Fibroblast of lung (primary cell): ENCODE results near the gene PRDM16. TPM values are rescaled to one million over a fixed set of nuclear protein-coding genes. Genes with fewer than 3 reads are reported as not detected.
A peak's percentile ranks its signal among the peaks of the same experiment; 100 is the strongest.

ENCODE experiments used
- DNase-seq, 2 donors: peaks; one replicate each; pipeline versions ENCODE4 v3.0.0 to v3.0.0-alpha.2; 2010; ENCODE audit warnings: low read depth in 2 of 2
- H2AFZ ChIP-seq: 2 replicates; pipeline ENCODE4 v1.5.1; 2012; ENCODE audit warnings: low read length, control low read depth, inconsistent platforms
- H3K27ac ChIP-seq: 2 replicates; pipeline ENCODE4 v1.5.1; 2011; ENCODE audit warnings: low read length, control low read depth; ENCODE audit not compliant: insufficient read depth
- H3K27me3 ChIP-seq: 2 replicates; pipeline ENCODE4 v1.5.1; 2011; ENCODE audit warnings: mild to moderate bottlenecking, low read length; ENCODE audit not compliant: control insufficient read depth, insufficient read depth
- H3K36me3 ChIP-seq: 2 replicates; pipeline ENCODE4 v1.5.1; 2011; ENCODE audit warnings: low read length; ENCODE audit not compliant: control insufficient read depth, insufficient read depth
- H3K4me1 ChIP-seq: 2 replicates; pipeline ENCODE4 v1.5.1; 2011; ENCODE audit warnings: low read length; ENCODE audit not compliant: control insufficient read depth, insufficient read depth; ENCODE audit errors: extremely low read depth
- H3K4me2 ChIP-seq: 2 replicates; pipeline ENCODE4 v1.5.1; 2011; ENCODE audit warnings: low read length, control low read depth; ENCODE audit not compliant: insufficient read depth; ENCODE audit errors: extremely low read depth
- H3K4me3 ChIP-seq, 4 experiments: fragments of 200-600 bp in 1 of 4; sonication (generic) in 1 of 4; replicated peaks in 1 of 4; 2 replicates each; pipeline ENCODE4 v1.5.1; 2011 to 2016; ENCODE audit warnings: low read length in 4 of 4, low read depth in 3 of 4, mild to moderate bottlenecking in 3 of 4, control low read depth in 2 of 4, inconsistent platforms in 1 of 4, mixed read lengths in 1 of 4; ENCODE audit not compliant: insufficient read depth in 1 of 4; ENCODE audit errors: control extremely low read depth in 1 of 4
- H3K79me2 ChIP-seq: 2 replicates; pipeline ENCODE4 v1.5.1; 2012; ENCODE audit warnings: mild to moderate bottlenecking, low read length, inconsistent platforms; ENCODE audit not compliant: control insufficient read depth, insufficient read depth
- H3K9ac ChIP-seq: 2 replicates; pipeline ENCODE4 v1.5.1; 2011; ENCODE audit warnings: mild to moderate bottlenecking, low read length, control low read depth; ENCODE audit not compliant: insufficient read depth
- H3K9me3 ChIP-seq: 2 replicates; pipeline ENCODE4 v1.5.1; 2012; ENCODE audit warnings: low read depth, low read length; ENCODE audit not compliant: control insufficient read depth, insufficient read depth
- H4K20me1 ChIP-seq: 2 replicates; pipeline ENCODE4 v1.5.1; 2011; ENCODE audit warnings: low read length; ENCODE audit not compliant: control insufficient read depth, insufficient read depth; ENCODE audit errors: extremely low read depth
- CTCF ChIP-seq, 2 donors: IDR thresholded peaks in 1 of 2; conservative IDR thresholded peaks in 1 of 2; 1 replicate in 1 of 2; 2 replicates in 1 of 2; pipeline ENCODE4 v1.5.1; 2011 to 2012; ENCODE audit warnings: low read length in 2 of 2, control low read depth in 1 of 2, inconsistent platforms in 1 of 2, low read depth in 1 of 2, mild to moderate bottlenecking in 1 of 2
- EZH2 ChIP-seq: IDR thresholded peaks from 2 replicates; pipeline ENCODE4 v1.5.1; 2012; ENCODE audit warnings: low read length, control low read depth, mild to moderate bottlenecking; ENCODE audit errors: missing control alignments
- polyA plus RNA-seq, 2 donors: library from polyadenylated mRNA; depleted of rRNA in 1 of 2; stranded (reverse) in 1 of 2; unstranded in 1 of 2; fragments of >200 nt; gene quantifications; 2 replicates each; pipeline ENCODE4 v1.2.1, GENCODE V29; 2011 to 2012; ENCODE audit warnings: missing spikeins in 1 of 2
- total RNA-seq: library from RNA; depleted of rRNA; stranded (reverse); fragments of >200 nt; gene quantifications from 2 replicates; pipeline ENCODE4 v1.2.1, GENCODE V29; 2014

Gene PRDM16
- total and polyA plus RNA-seq, 2 donors (not counting 1 experiment from before 2014, with no cell fraction given) = 0.30 to 1.8 TPM

- Histone ChIP-seq H3K4me1 (no peaks in the 10 kb centered on the region), H3K4me2 (no peak overlapping the region), H2AFZ (no peak overlapping the region), H3K36me3 (no peaks in the 10 kb centered on the region), H3K79me2 (no peaks in the 10 kb centered on the region), H3K27me3 (no peaks in the 10 kb centered on the region), H3K9ac (no peak overlapping the region), H3K9me3 (no peaks in the 10 kb centered on the region), H4K20me1 (no peaks in the 10 kb centered on the region), H3K27ac (no peak overlapping the region), H3K4me3 (no peak overlapping the region)
- TF ChIP-seq CTCF (conservative IDR thresholded peaks at IDR 0.05 in 1 of 2, IDR thresholded peaks at IDR 0.05 in 1 of 2; ENCODE audit: low read depth in 1 of 2, low read length in 2 of 2) = no peak
- TF ChIP-seq EZH2 = no peak
- DNase-seq = no peak
Observed at GRCh38 chr1:3459051-3459908, 390.3 kb downstream of the PRDM16 start.

- H3K4me2 ChIP-seq = no peak overlapping the region
- no peak overlapping the region for H2AFZ ChIP-seq
- H3K36me3 ChIP-seq = no peaks in the 10 kb centered on the region
- H4K20me1 ChIP-seq = no peaks in the 10 kb centered on the region
- no peaks in the 10 kb centered on the region for H3K4me1 ChIP-seq
- no peak overlapping the region for H3K9ac ChIP-seq
- no peak overlapping the region for H3K4me3 ChIP-seq
- no peak overlapping the region for H3K27ac ChIP-seq
- TF ChIP-seq CTCF (conservative IDR thresholded peaks at IDR 0.05 in 1 of 2, IDR thresholded peaks at IDR 0.05 in 1 of 2; ENCODE audit: low read depth in 1 of 2, low read length in 2 of 2) (no peak), EZH2 (no peak)
- DNase-seq = no peak
- no peaks in the 10 kb centered on the region for H3K9me3 ChIP-seq
- H3K27me3 ChIP-seq = no peaks in the 10 kb centered on the region
- no peaks in the 10 kb centered on the region for H3K79me2 ChIP-seq
Observed at GRCh38 chr1:3459940-3460671, 391.1 kb downstream of the PRDM16 start.

GRCh38 chr1:3460672-3461131 is 391.7 kb downstream of the PRDM16 start:
- Histone ChIP-seq H3K4me3 (no peak overlapping the region), H3K36me3 (no peaks in the 10 kb centered on the region), H3K27me3 (no peaks in the 10 kb centered on the region), H4K20me1 (no peaks in the 10 kb centered on the region), H3K4me1 (no peaks in the 10 kb centered on the region), H3K27ac (no peak overlapping the region), H3K9ac (no peak overlapping the region), H3K9me3 (no peaks in the 10 kb centered on the region), H3K4me2 (no peak overlapping the region), H2AFZ (no peak overlapping the region), H3K79me2 (no peaks in the 10 kb centered on the region)
- peak in 1 of 2 donors; percentile 42 for DNase-seq
- no peak for TF ChIP-seq CTCF (conservative IDR thresholded peaks at IDR 0.05 in 1 of 2, IDR thresholded peaks at IDR 0.05 in 1 of 2; ENCODE audit: low read depth in 1 of 2, low read length in 2 of 2)
- TF ChIP-seq EZH2 = no peak
